T-helper 17 cell (primary cell): ENCODE results near the gene AMIGO2. TPM values are rescaled to one million over a fixed set of nuclear protein-coding genes. Genes with fewer than 3 reads are reported as not detected.

Experiments used
- ATAC-seq: fragments of 150-1000 bp; cut with Tn5 transposase; 2 replicates; pipeline ENCODE4 v1.10.0; 2021; ENCODE audit warnings: mild to moderate bottlenecking, moderate library complexity
- DNase-seq, 3 donors: peaks; one replicate each; pipeline versions ENCODE4 v3.0.0 to v3.0.0-alpha.2; 2020 to 2021
- H3K9me3 ChIP-seq: one replicate; pipeline ENCODE4 v1.7.0; 2013; ENCODE audit warnings: low read length, mild to moderate bottlenecking; ENCODE audit not compliant: control insufficient read depth, poor library complexity, severe bottlenecking
- H3K27ac Mint-ChIP-seq: one replicate; pipeline ENCODE4 v1.8.0; 2022; ENCODE audit warnings: mild to moderate bottlenecking, moderate library complexity, mixed read lengths
- H3K27me3 Mint-ChIP-seq: one replicate; pipeline ENCODE4 v1.8.0; 2022; ENCODE audit warnings: mixed read lengths
- H3K36me3 Mint-ChIP-seq: one replicate; pipeline ENCODE4 v1.8.0; 2022; ENCODE audit warnings: low read depth, mixed read lengths
- H3K4me1 Mint-ChIP-seq: one replicate; pipeline ENCODE4 v1.8.0; 2022; ENCODE audit warnings: mild to moderate bottlenecking, mixed read lengths
- H3K4me3 Mint-ChIP-seq: one replicate; pipeline ENCODE4 v1.8.0; 2022; ENCODE audit warnings: mild to moderate bottlenecking, moderate library complexity, mixed read lengths
- total RNA-seq, 4 donors: library from RNA in 2 of 4; stranded (reverse) in 2 of 4; gene quantifications; one replicate each; pipeline ENCODE4 v1.2.3 and lab custom pipeline; 2022 to 2026

AMIGO2 gene
- total RNA-seq, 2 donors from 2014 or later: 8.0 to 9.1 TPM

DNA sequence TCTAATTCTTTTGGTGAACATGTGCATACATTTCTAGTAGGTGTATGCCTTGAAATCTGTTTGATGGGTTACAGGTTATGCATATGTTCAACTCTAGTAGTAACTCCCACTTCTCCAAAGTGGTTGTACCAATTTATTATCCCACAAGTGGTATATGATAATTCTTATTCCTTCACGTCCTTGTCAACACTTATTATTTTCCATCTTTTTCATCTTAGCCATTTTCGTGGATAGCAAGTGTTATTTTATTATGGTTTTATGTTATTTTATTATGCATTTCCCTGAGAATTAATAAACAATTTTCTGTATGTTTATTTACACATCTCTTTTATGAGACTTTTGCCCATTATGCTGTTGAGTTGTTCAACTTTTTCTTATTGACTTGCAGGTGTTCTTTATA, 11.2 kb upstream of the AMIGO2 start:
- H3K27ac Mint-ChIP-seq: no peak overlapping the region
- H3K9me3 ChIP-seq: no peaks in the 10 kb centered on the region
- no peak overlapping the region for H3K4me3 Mint-ChIP-seq
- no peaks in the 10 kb centered on the region for H3K36me3 Mint-ChIP-seq
- DNase-seq: no peak
- no peaks in the 10 kb centered on the region for H3K27me3 Mint-ChIP-seq
- no peak for ATAC-seq
- H3K4me1 Mint-ChIP-seq: peaks cover 24% of the 10 kb centered on the region

DNA sequence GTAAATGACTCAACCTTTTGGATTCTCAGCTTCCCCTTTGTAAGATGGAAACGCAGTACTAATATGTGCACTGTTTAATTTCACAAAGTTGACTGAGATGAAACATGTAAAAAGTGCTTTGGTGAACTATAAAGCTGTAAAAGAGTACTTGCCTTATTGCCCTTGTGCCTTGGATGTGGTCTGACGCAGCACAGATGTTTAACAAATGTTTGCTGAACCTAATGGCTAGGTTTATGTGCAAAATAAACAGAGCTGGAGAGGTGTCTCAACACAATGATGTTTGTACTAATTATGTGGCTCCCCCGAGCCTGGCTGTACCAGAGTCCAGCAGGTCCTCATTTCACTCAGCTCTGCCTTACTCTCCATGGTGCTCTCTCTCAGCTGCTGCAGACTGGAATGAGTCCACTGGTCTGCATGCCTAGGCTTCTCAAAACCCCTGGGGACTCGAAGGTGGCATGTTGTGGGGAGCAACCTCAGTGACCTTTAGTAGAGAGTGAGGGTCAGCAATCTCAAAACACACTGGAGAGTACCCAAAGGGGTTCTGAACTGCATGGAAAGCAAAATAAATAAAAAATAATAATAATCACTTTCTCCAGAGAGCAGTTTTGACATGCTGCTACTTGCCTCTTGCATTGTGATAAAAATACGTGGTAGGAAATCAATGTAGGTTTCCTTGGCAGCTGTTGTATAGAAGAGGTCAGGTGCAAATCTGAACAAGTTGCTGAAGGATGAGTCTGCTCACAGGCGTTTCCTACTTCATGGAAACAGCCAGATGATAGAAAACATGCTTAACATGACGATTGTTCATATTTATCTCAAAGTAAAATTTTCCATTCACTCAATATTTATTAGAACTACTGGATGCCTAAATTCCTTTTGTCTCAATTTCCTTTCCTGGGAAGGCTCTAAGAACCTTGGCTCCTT, 8.5 kb upstream of the AMIGO2 start:
- H3K27ac Mint-ChIP-seq: no peak overlapping the region

DNA sequence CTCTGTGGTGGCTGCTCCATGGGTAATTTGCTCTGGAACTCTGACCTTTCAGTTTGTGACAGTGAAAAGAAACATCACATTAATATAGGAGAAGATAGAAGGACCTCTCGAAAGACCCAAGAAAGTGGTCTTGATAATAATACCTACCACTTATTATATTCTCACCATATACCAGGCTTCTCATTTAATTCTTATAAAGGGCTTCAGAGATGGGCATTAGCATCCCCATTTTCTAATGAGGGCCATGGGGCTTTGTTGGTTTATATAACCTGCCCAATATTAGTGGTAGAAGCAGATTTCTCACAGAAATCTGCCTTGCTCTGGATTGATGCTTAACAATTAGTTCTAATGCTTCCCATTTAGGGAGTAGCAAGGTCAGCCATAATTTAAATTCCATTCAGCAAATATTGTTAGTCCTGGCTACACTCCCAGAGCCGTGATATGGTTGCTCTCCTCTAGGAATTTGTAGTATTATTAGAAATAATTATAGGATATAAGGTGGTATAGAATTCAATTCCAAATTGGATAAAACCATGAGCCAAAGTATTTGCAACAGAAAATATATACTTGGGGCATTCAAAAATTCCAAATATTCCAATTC, 7.4 kb upstream of the AMIGO2 start:
- Mint-ChIP-seq H3K4me3 (no peak overlapping the region), H3K27me3 (no peaks in the 10 kb centered on the region), H3K4me1 (peaks cover 34% of the 10 kb centered on the region), H3K36me3 (no peaks in the 10 kb centered on the region), H3K27ac (no peak overlapping the region)
- DNase-seq: no peak
- no peaks in the 10 kb centered on the region for H3K9me3 ChIP-seq
- ATAC-seq: no peak

More for the DNA sequence above, 8.5 kb upstream of the AMIGO2 start:
- peaks cover 30% of the 10 kb centered on the region for H3K4me1 Mint-ChIP-seq
- ATAC-seq (no peak), DNase-seq (no peak)
- no peaks in the 10 kb centered on the region for H3K9me3 ChIP-seq
- no peaks in the 10 kb centered on the region for H3K36me3 Mint-ChIP-seq
- H3K4me3 Mint-ChIP-seq: no peak overlapping the region
- H3K27me3 Mint-ChIP-seq: no peaks in the 10 kb centered on the region

DNA sequence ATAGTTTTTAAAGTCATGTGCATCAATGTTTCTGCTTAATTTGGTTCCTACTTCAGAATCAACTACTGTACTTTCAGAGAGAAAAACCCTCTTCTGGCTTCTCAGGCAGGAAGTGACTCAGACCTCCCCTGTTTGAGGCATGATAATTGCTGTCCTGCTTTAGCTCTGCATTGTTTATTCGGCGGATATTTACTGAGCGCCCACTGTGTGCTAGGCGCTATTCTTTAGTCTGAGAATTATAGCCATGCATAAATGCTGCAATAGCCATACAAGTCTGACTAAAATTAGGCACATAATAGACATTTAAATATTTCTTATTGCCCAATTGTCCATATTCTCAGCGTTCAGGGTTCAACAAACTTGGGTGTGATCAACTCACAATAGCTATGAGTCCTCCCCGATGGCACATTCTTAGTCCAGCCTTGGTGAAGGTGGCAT, 6.1 kb upstream of the AMIGO2 start:
- Mint-ChIP-seq H3K4me3 (peak overlapping the region; percentile 31), H3K4me1 (peaks cover 46% of the 10 kb centered on the region), H3K27ac (peak overlapping the region; percentile 99), H3K27me3 (no peaks in the 10 kb centered on the region), H3K36me3 (no peaks in the 10 kb centered on the region)
- peak; percentile 87 for ATAC-seq
- DNase-seq: no peak
- no peaks in the 10 kb centered on the region for H3K9me3 ChIP-seq

DNA sequence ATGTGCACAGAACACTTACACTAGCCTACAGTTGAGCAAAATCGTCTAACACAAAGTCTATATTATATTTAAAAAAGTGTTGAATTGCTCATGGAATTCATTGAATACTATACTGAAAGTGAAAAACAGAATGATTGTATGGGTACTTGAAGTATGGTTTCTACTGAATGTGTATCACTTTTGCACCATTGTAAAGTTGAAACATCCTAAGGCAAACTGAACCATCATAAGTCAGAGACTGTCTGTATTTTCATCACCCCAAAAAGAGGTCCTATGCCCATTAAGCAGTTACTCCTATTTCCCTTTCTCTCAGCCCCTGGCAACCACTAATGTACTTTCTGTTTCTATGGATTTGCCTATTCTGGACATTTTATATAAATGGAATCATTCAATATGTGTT, 4.4 kb upstream of the AMIGO2 start:
- DNase-seq (no peak), ATAC-seq (no peak)
- Mint-ChIP-seq H3K27ac (peak overlapping the region; percentile 99), H3K27me3 (no peaks in the 10 kb centered on the region), H3K4me3 (peak overlapping the region; percentile 61), H3K4me1 (peaks cover 56% of the 10 kb centered on the region), H3K36me3 (peaks cover 8% of the 10 kb centered on the region)
- no peaks in the 10 kb centered on the region for H3K9me3 ChIP-seq

DNA sequence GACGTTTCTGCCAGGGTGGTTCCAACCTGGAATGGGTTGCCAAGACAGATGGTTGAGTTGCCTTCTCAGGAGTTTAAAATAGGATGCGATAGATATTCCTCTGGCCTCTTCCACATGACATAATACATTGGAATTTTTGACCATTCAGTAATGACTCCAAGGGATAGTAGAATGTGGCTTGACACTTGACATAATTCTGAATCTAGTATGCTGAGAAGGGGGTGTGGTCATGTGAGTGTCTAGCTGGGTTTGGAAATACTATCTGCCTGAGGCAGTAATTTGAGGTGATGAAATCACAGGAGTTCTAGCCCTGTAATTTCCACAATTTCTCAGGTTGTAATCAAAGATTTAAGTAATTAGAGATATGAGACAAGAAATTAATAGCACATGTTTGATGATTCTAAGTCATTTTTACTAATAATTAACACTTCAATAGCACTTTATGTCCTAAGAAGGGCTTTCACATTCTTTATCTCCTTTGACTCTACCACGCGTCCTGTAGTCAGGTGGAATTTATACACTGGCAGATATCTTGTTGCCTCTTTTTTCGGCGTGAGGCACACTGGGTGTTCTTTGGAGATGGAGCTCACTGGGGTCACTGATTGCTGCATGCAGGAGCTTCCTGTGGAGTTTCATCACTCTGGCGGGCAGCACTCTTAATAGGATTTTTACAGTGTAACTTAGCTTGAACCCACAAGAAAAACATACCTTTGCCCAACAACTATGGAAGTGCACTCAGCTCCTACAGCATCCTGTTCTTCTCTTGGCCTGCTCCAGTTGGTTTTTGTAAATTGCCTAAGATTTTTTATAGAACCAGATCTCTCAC, 3.2 kb upstream of the AMIGO2 start:
- H3K9me3 ChIP-seq: no peaks in the 10 kb centered on the region
- H3K27me3 Mint-ChIP-seq: no peaks in the 10 kb centered on the region
- ATAC-seq: no peak
- peak overlapping the region; percentile 99 for H3K27ac Mint-ChIP-seq
- peaks cover 9% of the 10 kb centered on the region for H3K36me3 Mint-ChIP-seq
- H3K4me3 Mint-ChIP-seq: peak overlapping the region; percentile 22
- H3K4me1 Mint-ChIP-seq: peaks cover 59% of the 10 kb centered on the region
- no peak for DNase-seq

DNA sequence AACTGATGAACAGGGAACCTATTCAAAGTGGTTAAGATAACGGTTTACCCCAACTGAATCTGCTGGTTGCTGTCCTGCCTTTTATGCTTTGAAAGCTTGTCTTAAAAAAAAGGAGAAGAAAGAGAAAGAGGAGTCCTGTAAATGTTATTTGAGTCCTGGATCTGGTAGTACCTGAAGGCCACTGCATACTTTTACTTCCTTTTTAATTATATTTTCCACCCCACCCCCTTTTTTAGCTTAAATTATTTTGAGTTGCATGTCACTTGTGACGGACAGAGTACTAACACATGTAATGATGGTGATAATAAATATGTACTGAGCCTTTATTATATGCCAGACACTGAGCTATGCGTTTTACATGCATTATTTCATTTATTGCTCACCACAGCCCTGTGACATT, 2.5 kb upstream of the AMIGO2 start:
- no peaks in the 10 kb centered on the region for H3K9me3 ChIP-seq
- Mint-ChIP-seq H3K27me3 (no peaks in the 10 kb centered on the region), H3K27ac (peak overlapping the region; percentile 99), H3K4me3 (peak overlapping the region; percentile 33), H3K4me1 (peaks cover 62% of the 10 kb centered on the region), H3K36me3 (peaks cover 9% of the 10 kb centered on the region)
- ATAC-seq (no peak), DNase-seq (no peak)

DNA sequence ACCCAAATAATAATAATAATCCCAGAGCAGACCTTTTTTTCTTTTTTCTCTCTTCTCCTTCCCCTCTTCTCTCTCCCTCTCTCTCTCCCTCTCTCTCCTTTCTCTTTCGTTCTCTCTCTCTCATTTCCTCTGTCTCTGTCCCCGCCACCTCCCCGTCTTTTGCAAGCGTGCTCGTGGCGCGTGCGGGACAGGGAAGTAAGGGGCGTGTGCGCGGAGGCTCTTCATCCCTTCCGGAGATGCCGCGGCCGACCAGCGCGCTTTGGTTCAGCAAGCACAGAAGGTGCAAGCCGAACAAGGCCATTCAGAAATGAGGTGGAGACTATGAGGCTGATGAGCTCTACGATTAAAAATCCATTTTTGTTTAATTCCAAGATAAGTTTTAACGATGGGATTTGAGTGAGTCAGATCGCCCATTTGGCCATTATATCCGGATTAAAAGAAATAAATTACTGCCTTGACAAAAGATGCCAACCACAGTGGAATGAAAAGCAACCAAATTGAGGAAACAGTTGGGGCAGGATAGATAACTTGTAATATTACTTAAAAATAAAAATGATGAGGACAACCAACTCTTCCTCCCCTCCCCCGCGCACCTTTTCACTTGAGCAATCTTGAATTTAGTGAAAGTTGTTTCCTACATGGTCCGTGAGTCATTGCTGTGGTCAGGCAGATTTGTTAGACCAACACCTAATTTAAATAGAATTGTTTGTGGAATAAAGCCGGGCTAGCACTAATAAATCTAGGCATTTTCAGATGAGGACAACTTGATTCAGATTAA, 1.2 kb upstream of the AMIGO2 start:
- peak; percentile 39 for ATAC-seq

DNA sequence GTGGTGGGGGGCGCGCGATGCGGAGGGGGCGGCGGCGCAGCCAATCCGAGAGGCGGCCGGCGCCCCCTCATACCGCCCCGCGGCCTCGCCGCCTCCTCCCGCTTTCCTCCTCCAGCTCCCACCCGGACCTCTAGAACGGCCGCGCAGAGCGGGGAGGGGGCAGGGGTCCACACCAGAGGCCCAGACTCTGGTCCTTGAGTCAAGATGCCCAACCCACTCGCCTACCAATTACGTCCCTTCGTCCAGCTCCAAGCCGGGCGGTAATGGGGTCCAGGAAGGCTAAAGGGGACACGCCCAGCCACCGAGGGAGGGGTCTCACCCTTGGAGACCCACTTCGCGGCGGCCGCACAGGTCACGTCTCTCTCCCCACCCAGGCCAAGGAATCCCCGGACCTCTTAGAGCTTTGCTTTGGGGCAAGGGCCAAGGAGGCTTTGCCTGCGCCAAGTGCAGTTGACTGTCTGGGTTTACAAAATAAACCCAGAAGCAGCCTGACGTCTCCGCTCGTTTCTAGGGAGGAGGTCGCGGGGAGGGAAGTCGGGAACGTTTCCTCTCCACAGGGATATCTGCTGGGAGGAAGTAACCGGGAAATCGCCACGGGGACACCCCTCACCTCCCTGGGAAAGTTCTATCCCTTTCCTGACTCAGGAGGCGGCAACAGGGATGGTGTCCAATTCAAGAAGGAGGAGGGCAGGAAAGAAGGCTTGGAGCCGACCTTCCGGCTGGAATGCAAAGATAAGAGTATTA, 394 bp upstream of the AMIGO2 start:
- Mint-ChIP-seq H3K27ac (peak overlapping the region; percentile 99), H3K27me3 (no peaks in the 10 kb centered on the region), H3K4me1 (peaks cover 61% of the 10 kb centered on the region), H3K4me3 (peak overlapping the region; percentile 98), H3K36me3 (peaks cover 13% of the 10 kb centered on the region)
- ATAC-seq: peak; percentile 46
- DNase-seq: peak; percentile 8 to 17 (median 12)
- no peaks in the 10 kb centered on the region for H3K9me3 ChIP-seq

More for the DNA sequence above, 1.2 kb upstream of the AMIGO2 start:
- no peaks in the 10 kb centered on the region for H3K9me3 ChIP-seq
- H3K27me3 Mint-ChIP-seq: no peaks in the 10 kb centered on the region
- peak overlapping the region; percentile 99 for H3K27ac Mint-ChIP-seq
- H3K36me3 Mint-ChIP-seq: peaks cover 9% of the 10 kb centered on the region
- peaks cover 62% of the 10 kb centered on the region for H3K4me1 Mint-ChIP-seq
- peak in 2 of 3 donors; percentile 19 to 34 for DNase-seq
- H3K4me3 Mint-ChIP-seq: peak overlapping the region; percentile 98

DNA sequence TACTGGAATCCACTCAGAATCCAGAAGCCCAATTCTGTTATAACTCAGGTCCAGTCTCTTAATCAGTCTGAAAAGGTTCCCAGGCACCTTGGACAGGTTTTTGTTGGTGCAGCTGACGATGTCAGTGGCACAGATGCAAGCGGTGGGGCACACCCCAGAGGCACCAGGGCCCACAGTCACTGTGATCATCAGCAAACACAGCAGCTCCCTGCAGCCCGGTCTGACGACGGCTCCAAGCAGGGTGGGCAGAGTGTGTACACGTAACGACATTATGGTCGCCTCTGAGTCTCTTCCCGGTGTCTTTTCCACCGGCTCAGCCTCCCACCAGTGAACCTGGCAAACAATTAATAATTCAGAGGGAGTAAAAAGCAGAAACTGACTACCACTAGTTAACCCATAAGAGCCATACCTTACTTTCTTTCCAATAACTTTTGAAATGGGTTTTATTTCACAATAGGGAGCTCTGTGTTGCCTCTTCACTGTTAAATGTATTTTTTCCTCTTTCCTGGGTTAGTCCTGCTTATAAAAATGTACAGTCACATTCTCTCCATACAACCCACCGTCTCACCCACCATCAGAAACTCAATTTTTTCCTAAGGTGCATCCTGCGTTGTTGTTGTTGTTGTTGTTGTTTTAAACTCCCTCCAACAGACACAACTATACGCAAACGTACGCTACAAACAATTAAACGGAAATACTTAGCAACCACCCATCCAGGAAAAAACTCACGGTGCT, 859 bp downstream of the AMIGO2 start:
- peaks cover 50% of the 10 kb centered on the region for H3K4me1 Mint-ChIP-seq
- peaks cover 13% of the 10 kb centered on the region for H3K36me3 Mint-ChIP-seq
- no peaks in the 10 kb centered on the region for H3K27me3 Mint-ChIP-seq
- H3K9me3 ChIP-seq: no peaks in the 10 kb centered on the region
- ATAC-seq: peak; percentile 56
- H3K4me3 Mint-ChIP-seq: peak overlapping the region; percentile 96
- peak overlapping the region; percentile 99 for H3K27ac Mint-ChIP-seq
- DNase-seq: no peak

DNA sequence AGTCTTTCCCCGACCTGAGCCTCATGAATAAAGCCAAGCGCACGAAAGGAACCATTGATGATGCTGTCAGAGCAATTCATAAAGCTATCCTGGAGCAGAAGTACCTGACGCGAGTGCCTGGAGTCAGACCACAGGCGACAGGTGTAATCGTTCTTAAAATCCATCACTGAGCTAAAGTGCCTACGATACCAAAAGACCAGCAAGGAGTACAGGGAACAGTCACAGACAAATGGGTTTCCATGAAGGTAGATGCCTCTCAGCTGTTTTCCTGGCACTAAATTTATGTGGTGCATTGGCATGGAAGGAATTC, 1.7 kb downstream of the AMIGO2 start:
- Mint-ChIP-seq H3K4me3 (peak overlapping the region; percentile 67), H3K27ac (no peak overlapping the region), H3K27me3 (no peaks in the 10 kb centered on the region), H3K4me1 (peaks cover 41% of the 10 kb centered on the region), H3K36me3 (peaks cover 13% of the 10 kb centered on the region)
- no peaks in the 10 kb centered on the region for H3K9me3 ChIP-seq
- DNase-seq (no peak), ATAC-seq (no peak)
